Measurements from ENCODE around the gene RASL12.
"Not testable (repeated sequence)": the region's sequence is repeated elsewhere in the genome, so short reads cannot be mapped to it uniquely, and the experiment has no call there.

Gene RASL12

GRCh38 chr15:65027593-65027992 lies 40.2 kb downstream of the RASL12 start:
- DNase-seq = no peak

GRCh38 chr15:65026756-65027155 lies 41.0 kb downstream of the RASL12 start:
- no peak for DNase-seq

- no peak for DNase-seq
Observed at GRCh38 chr15:65021488-65021887, 46.3 kb downstream of the RASL12 start.

GRCh38 chr15:65020419-65020818 lies 47.4 kb downstream of the RASL12 start:
- DNase-seq = no peak

- not testable (repeated sequence) for DNase-seq
Observed at GRCh38 chr15:65011198-65011597, 56.6 kb downstream of the RASL12 start.

GRCh38 chr15:65008983-65009382 lies 58.8 kb downstream of the RASL12 start:
- no peak for DNase-seq

- no peak for DNase-seq
Observed at GRCh38 chr15:65006876-65007275, 60.9 kb downstream of the RASL12 start.

- no peak for DNase-seq
Observed at GRCh38 chr15:65004993-65005392, 62.8 kb downstream of the RASL12 start.

Measured in NCI-H1436 treated with DMSO at 0.1 percent for 48 hours (cell line).